HG02970 (cell line): ENCODE results near the gene C3orf85.
"Not testable (repeated sequence)": the region's sequence is repeated elsewhere in the genome, so short reads cannot be mapped to it uniquely, and the experiment has no call there.

ENCODE experiments used
- ATAC-seq: cut with Tn5 transposase; IDR thresholded peaks from one replicate; pipeline ENCODE4 v1.9.1; 2021; ENCODE audit warnings: mild to moderate bottlenecking, moderate library complexity, moderate number of reproducible peaks; ENCODE audit not compliant: unreplicated experiment, low FRiP score

Gene C3orf85

GRCh38 chr3:109136523-109136922 is at the start of gene C3orf85:
Gene C3orf85, plus strand, starts transcription at chr3:109136719. Its CDS starts 129 bp downstream, at chr3:109136848.
- ATAC-seq = no peak

GRCh38 chr3:109089265-109089664 is 47.3 kb upstream of the C3orf85 start:
- ATAC-seq = no peak

GRCh38 chr3:109091846-109092245 is 44.7 kb upstream of the C3orf85 start:
- no peak for ATAC-seq

- no peak for ATAC-seq
These were observed 43.0 kb upstream of the C3orf85 start for GRCh38 chr3:109093561-109093960.

- ATAC-seq = no peak
These were observed 41.4 kb upstream of the C3orf85 start for GRCh38 chr3:109095166-109095565.

GRCh38 chr3:109098079-109098644 is 38.4 kb upstream of the C3orf85 start:
- no peak for ATAC-seq

GRCh38 chr3:109109574-109109973 is 26.9 kb upstream of the C3orf85 start:
- no peak for ATAC-seq

- no peak for ATAC-seq
These were observed 23.4 kb upstream of the C3orf85 start for GRCh38 chr3:109112946-109113760.

- ATAC-seq = no peak
These were observed 21.8 kb upstream of the C3orf85 start for GRCh38 chr3:109114746-109115145.

GRCh38 chr3:109115451-109115850 is 21.1 kb upstream of the C3orf85 start:
- ATAC-seq = no peak

- ATAC-seq = no peak
These were observed 20.5 kb upstream of the C3orf85 start for GRCh38 chr3:109116031-109116430.

GRCh38 chr3:109117939-109118338 is 18.6 kb upstream of the C3orf85 start, which contains the start of gene MORC1:
Gene MORC1, minus strand, starts transcription at chr3:109118134. Its CDS starts 75 bp downstream, at chr3:109118059.
- no peak for ATAC-seq

- ATAC-seq = no peak
These were observed 17.9 kb upstream of the C3orf85 start for GRCh38 chr3:109118584-109118983.

GRCh38 chr3:109122690-109123089 is 13.8 kb upstream of the C3orf85 start:
- no peak for ATAC-seq

GRCh38 chr3:109125902-109126301 is 10.6 kb upstream of the C3orf85 start:
- no peak for ATAC-seq

- no peak for ATAC-seq
These were observed 9.0 kb upstream of the C3orf85 start for GRCh38 chr3:109127553-109127952.

GRCh38 chr3:109131276-109131675 is 5.2 kb upstream of the C3orf85 start:
- ATAC-seq = no peak

GRCh38 chr3:109132801-109133473 is 3.6 kb upstream of the C3orf85 start:
- ATAC-seq = no peak

GRCh38 chr3:109133474-109133816 is 3.1 kb upstream of the C3orf85 start:
- ATAC-seq = not testable (repeated sequence)

- no peak for ATAC-seq
These were observed 1.2 kb downstream of the C3orf85 start for GRCh38 chr3:109137761-109138160.

- ATAC-seq = no peak
These were observed 3.8 kb downstream of the C3orf85 start for GRCh38 chr3:109140318-109140717.
